GM19043 (cell line): ENCODE data around the gene ACOT8.
"Not testable (repeated sequence)": the region's sequence is repeated elsewhere in the genome, so short reads cannot be mapped to it uniquely, and the experiment has no call there.

Source experiments
- ATAC-seq: cut with Tn5 transposase; IDR thresholded peaks from one replicate; pipeline ENCODE4 v1.9.1; 2021; ENCODE audit warnings: low read depth; ENCODE audit not compliant: unreplicated experiment

Gene ACOT8

DNA sequence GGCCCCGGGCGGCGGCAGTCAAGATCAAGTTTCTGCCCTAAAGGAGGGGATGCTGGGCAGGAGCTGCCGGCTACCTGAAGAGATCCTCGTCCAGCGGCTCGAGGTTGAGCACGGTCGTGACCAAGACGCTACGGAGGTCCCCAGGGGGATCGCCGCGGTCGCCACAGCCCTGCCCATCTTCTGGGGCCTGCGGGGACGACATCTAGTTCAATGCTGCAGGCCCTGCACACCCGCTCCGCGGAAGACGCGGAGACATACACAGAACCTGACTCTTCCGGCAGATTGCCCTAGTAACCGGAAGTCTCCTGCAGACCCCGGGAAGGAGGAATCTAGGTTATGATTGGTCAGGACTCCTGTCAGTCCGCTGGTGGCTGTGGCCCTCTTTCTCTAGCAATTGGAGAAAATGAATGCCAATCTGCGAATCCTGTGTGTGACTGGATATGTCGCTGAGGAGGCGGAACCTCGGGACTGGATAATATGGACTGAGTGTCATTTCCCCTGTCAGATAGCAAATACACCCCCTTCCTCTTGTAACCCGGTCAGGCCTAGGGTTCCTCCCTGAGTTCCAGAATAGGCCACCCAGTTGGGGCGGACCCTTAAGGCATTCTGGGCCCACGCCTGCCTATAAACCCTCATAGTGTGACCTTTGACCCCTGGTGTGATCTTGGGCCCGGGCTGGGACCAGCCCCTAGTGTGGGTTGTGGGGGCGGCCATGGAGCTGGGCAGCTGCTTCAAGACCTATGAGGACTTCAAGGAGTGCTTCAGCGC lies at the start of gene ACOT8, which contains the start of gene ZSWIM3:
TSS of gene ACOT8 (minus strand) at position 279 of the 768 bp plus-strand sequence. CDS start at position 202, 77 bp downstream.
TSS of gene ZSWIM3 (plus strand) at position 501 of the 768 bp plus-strand sequence. CDS start at position 713, 212 bp downstream.
- peak; percentile 96 for ATAC-seq

DNA sequence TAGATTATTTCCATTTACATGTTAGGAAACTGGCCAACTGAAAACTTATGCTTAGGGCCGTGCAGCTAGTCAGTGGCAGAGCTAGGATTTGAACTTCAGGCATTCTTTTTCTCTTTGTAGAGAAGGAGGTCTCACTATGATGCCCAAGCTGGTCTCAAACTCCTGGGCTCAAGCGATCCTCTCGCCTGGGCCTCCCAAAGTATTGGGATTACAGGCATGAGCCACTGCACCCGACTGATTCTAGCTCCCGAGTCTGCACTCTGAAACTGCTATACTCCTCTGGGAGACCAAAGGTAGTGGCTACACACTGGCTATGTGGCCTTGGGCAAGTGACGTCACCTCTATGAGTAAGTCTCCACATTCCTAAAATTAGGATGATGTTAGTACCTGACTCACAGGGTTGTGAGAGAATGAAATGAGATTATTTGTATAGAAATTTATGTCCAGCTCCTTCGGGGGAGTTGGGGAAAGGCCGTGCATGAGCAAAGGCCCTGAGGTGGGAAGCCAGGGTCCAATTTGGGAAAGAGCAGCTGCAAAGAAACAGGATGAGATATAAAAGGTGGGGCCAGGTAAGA lies 48.4 kb upstream of the ACOT8 start:
- ATAC-seq, result no peak

DNA sequence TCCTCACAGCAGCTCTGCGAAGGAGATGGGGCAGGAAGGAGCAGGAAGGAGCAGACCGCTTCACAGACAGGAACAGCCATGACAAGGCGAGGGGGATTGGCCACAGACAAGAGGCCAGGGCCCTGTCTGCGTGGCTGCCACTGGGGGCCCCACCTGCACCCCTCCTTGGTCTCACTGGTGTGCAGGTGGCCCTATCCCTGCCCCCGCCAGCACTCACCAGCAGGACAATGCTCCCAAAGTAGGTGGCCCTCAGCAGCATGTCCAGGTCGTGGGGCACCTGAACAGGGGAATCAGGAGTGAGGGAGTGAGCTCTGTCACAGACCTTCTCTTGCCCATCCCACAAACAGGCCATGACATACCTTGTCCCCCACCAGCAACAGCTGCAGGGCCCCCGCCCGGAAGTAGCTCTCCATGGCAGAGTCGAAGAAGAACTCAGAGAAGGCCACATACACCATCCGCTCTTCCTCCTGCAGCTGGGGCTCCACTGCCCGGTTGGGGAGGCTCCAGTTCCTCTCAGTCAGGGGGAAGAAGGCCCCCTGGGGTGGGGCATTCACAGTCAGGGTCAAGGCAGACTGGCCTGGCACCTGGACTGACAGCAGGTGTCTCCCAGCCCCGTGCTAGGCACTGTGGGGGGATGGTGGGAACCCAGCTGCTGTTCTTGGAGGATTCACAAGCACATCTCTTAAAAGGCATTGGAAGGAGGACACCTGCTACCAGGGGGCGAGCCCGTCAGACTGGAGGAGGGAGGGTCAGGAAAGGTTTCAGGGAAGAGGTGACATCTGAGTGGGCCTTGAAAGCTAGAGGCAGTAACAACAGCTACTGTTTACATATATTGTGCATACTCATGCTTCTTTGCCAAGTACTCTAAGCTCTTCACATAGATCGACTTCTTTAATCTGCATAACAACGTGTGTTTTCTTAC lies 47.7 kb upstream of the ACOT8 start:
- ATAC-seq, result no peak

DNA sequence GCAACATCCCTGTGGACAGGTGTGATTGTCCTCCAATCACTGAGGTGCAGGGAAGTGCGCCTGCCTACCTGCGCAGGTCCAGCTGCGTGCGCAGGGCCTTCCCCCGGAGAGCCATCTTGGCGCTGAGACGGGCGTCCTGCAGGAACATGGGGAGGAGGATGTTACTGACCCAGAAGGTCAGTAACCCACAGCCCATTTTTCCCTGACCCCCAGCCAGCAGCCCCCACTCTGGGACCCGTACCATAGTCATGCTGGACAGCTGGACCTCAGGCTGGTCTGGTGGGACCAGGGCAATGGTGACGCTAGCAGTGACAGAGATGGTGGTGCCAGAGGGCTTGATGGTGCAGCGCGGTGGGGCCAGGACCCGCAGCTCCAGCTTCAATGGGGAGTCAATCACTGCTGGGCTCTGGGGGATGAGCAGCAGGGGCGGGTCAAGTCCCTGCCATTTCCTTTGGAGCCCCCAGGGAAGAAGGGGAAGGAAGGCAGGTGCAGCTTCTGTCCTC lies 45.1 kb upstream of the ACOT8 start:
- ATAC-seq, result no peak

DNA sequence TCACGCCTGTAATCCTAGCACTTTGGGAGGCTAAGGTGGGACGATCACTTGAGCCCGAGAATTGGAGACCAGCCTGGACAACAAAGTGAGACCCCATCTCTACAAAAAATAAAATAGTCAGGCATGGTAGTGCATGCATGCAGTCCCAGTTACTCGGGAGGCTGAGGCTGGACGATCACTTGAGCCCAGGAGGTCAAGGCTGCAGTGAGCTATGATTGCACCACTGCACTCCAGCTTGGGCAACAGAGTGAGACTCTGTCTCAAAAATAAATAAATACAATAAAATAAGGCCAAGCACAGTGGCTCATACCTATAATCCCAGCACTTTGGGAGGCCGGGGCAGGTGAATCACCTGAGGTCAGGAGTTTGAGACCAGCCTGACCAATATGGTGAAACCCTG lies 44.1 kb upstream of the ACOT8 start:
- not testable (repeated sequence) for ATAC-seq

DNA sequence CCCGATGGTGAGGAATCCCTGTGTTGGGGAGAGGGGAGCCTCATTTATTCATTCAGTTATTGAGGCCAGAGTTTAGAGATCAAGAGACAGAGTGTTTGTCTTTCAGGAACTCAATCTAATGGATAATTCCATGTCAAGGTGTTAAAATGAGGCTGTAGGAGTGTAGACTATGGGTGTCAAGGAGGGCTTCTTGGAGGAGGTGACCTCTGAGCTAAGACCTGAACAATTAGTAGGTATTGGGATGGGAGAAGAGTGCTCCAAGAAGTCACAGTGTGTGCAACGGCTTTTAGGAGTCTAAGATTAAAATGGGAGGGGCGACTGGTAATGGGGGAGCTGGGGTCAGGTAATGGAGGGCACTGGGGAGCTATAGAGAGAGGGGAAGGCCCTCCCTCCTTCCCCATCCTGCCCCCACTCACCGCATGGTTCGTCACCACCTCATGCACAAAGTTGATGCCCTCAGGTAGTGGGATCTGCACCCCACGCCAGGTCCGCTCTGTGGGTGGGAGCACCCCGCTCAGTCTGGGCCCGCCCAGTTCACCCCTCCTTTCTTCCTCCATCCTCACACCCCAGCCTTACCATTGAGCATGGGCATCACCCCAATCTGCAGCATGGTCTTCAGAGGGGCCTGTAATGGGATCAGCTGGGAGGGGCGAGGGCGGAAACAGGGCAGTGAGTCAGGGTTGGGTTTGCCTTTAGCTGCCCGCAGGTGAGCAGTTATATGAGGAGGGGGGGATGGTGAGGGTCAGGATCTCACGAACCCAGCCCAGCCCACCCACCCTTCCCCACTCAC lies 42.0 kb upstream of the ACOT8 start:
- no peak for ATAC-seq

DNA sequence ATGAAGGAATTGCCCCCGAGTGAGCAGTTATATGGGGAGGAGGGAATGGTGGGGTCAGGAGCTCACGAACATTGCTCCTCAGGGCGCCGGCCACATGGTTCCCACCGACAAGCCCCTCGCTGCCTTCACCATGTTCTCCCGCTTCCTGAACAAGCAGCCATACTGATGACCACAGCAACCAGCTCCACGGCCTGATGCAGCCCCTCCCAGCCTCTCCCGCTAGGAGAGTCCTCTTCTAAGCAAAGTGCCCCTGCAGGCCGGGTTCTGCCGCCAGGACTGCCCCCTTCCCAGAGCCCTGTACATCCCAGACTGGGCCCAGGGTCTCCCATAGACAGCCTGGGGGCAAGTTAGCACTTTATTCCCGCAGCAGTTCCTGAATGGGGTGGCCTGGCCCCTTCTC lies 41.1 kb upstream of the ACOT8 start:
- no peak for ATAC-seq

DNA sequence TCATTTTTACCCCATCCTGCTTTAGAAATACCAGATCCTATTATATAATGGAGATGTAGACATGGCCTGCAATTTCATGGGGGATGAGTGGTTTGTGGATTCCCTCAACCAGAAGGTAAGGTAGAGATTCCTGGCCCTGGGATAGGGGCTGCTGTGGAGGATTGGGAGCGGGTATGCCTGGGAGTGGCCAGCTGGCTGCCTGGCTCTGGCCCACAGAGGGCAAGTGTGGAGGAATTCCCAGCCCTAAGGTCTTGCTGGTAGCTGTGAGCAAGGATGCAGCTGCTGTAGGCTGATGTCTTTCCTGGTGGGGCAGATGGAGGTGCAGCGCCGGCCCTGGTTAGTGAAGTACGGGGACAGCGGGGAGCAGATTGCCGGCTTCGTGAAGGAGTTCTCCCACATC lies 40.5 kb upstream of the ACOT8 start:
- ATAC-seq, result no peak

DNA sequence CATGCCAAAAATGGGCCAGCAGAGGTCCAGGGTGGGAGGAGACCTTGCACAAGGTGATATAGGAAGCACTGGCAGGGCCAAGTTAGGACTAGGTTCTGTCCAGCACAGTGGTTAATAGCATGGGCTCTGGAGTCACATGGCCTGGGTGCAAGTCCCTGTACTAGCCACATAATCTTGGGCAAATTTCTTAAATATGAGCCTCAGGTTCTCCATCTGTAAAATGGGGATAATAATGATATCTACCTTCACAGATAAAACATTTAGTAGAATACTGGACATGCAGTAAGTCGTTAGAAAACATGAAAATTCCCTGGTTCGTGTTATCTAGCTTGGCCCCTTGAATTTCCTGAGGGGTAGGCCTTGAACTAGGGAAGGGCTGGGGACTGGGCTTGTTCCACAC lies 40.1 kb upstream of the ACOT8 start:
- ATAC-seq, result no peak

DNA sequence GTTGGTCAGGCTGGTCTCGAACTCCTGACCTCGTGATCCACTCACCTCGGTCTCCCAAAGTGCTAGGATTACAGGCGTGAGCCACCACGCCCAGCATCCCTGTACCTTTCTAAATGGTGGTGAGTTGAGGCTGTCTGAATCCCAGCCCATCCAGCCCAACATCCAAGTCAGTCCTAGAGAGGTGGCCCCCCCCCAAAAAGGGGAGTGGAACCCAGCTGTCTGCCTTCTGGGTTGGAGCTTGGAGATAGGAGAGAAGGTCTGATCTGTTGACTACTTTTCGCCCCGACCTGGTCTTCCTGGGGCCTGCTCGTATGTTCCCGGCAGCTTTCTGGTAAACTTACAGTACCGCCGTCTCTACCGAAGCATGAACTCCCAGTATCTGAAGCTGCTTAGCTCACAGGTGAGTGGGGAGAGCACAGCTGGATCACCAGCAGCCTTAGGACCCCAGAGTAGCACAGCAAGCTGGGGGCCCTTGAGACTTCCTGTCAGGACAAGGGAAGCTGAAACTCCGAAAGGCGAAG lies 39.5 kb upstream of the ACOT8 start:
- ATAC-seq, result no peak

DNA sequence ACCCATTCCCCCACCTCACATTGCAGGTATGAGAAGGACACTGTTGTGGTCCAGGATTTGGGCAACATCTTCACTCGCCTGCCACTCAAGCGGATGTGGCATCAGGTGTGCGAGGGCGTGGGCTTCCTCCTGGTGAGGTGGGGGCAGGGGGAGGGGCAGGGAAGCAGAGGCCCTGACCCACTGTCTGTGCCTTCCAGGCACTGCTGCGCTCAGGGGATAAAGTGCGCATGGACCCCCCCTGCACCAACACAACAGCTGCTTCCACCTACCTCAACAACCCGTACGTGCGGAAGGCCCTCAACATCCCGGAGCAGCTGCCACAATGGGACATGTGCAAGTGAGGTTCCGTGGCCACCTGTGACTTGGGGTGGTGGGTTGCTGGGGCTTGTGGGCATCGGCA lies 37.6 kb upstream of the ACOT8 start:
- no peak for ATAC-seq

DNA sequence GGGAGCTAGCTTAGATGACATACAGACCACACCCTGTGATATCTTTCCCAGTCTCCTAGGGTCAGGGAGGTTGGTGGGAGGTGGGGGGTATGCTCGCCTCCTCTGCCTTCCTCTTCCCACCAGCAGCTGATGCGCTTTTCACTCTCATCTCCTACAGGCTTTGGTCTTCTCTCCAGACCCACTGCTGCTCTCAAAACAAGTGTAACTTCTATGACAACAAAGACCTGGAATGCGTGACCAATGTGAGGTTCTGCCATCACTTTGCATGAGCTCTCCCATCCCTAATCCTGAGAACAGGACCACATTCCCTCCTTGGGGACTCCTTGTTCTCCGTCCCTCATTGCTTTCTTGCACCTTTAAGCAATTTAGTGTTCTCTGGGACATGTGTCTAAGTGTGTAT lies 36.6 kb upstream of the ACOT8 start:
- no peak for ATAC-seq

DNA sequence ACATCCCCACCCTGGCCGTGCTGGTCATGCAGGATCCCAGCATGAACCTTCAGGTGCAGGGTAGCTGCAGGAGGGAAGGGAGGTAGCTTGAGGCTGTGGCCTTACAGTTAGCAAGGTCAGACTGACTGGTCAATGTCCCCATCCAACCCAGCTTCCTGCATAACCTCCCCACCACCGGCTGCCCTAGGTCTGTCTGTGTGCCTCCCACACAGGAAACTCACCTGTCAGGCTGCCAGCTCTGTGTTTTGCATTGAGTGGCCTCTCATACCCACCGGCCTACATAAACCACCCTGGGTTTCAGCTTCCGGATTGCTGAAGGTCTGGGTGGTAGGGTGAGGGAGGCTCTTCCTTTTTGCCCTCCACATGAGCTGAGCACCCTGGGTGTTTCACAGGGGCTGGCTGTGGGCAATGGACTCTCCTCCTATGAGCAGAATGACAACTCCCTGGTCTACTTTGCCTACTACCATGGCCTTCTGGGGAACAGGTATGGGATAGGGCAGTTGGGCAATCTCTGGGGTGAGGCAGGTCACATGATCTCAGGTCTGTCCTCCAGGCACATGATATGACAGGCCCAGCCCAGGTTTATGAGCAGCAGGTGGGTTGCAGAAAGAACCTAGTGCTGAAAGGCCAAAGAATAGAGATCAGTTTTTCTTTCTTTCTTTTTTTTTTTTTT lies 35.8 kb upstream of the ACOT8 start:
- no peak for ATAC-seq

DNA sequence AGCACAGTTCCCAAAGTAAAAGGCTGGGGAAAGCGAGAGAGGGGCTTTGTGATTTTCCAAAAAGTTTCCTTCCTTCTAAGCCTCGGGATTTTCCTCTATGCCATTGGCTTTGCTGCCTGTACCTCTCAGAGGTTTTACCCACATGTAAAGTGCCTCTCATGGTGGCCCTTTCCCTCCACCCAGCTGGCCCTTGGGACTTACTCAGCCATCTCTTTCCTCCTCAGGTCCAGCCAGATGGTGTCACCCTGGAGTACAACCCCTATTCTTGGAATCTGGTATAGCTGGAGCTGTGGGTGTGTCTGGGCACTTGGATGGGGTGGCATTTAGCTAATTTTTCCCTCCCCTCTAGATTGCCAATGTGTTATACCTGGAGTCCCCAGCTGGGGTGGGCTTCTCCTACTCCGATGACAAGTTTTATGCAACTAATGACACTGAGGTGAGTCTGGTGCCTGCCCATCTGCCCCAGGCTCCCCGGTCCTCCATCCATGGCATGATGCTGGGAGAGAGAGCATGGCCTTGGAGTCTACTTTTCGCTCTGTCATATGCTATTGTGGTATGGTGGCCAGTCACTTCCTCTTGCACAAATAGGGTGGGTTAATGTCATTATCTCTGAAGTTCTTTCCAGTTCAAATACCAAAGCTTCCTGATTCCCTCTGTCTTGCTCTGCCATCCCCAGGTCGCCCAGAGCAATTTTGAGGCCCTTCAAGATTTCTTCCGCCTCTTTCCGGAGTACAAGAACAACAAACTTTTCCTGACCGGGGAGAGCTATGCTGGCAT lies 35.0 kb upstream of the ACOT8 start:
- ATAC-seq, result no peak

DNA sequence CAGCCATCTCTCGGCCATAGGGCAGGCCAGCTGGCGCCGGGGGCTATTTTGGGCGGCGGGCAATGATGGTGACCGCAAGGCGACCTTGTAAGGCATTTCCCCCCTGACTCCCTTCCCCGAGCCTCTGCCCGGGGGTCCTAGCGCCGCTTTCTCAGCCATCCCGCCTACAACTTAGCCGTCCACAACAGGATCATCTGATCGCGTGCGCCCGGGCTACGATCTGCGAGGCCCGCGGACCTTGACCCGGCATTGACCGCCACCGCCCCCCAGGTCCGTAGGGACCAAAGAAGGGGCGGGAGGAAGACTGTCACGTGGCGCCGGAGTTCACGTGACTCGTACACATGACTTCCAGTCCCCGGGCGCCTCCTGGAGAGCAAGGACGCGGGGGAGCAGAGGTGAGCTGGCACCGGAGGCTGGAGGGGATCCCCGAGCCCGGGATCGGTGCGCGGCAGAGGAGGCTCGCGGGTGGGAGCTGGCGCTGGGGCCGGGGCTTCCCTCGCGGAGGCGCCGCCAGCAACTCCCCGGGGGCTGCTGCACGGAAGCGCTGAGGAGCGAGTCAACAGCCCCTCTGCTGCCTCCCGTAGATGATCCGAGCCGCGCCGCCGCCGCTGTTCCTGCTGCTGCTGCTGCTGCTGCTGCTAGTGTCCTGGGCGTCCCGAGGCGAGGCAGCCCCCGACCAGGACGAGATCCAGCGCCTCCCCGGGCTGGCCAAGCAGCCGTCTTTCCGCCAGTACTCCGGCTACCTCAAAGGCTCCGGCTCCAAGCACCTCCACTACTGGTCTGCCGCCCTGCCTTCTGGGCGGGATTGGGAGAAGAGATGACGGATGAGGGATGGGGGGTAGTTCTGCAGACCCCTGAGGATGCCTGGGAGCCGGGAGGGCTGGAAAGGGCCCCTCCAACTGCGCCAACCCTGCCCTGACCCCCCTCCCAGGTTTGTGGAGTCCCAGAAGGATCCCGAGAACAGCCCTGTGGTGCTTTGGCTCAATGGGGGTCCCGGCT lies 34.1 kb upstream of the ACOT8 start, which contains the start of the genes CTSA and NEURL2:
TSS of gene CTSA (plus strand) at position 351 of the 999 bp plus-strand sequence. CDS start at position 585, 234 bp downstream.
TSS of gene NEURL2 (minus strand) at position 224 of the 999 bp plus-strand sequence. CDS start at position 7, 217 bp downstream.
- ATAC-seq, result peak; percentile 70

DNA sequence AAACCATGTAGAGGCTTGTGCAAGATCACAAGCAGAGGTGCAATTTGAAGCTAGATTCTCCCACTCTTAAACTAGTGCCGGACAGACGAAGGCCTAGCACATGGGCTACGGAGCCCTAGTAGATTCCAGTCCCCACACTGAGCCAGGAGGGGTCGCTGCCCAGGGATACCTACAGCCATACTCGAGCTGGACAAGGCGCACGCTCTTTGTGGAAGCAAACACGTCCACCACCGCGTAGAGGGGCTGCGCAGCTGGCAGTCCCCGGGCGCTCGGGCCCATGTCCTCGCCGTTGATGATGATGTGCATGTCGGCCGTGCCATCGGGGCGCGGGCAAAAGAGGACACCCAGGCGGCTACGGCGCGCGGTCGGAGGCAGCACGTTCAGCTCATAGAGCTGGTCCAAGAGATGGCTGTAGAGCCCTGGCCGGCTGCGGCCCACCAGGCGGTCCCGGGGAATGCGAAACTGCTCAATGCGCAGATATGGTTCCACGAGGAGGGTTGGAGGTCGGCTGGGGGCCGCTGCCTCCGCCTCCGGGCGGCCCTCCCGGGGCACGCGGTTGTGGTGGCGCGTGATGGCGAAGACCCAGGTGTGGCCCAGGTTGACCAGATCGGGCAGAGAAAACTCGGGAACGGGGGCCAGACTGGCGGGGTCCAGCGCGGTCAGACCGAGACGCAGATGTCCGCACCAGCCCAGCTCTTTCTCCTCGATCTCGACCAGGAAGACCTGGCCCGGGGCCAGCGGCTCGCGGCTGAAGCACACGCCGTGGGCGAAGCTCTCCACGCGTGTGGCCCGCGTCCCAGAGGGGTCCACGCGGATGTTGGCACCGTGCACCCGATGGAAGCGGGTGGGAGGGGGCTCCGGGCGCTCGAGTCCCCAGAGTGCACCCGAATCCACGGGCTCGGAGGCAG lies 33.1 kb upstream of the ACOT8 start:
- ATAC-seq, result no peak
